Large intestine (tissue), 3 donors: Measurements from ENCODE around the gene VPS8. TPM values are rescaled to one million over a fixed set of nuclear protein-coding genes. Genes with fewer than 3 reads are reported as not detected.
"Not testable (repeated sequence)": the region's sequence is repeated elsewhere in the genome, so short reads cannot be mapped to it uniquely, and the experiment has no call there.

Experiments
- DNase-seq, 2 donors: peaks; one replicate each; pipeline versions ENCODE4 v3.0.0 to v3.0.0-alpha.2; 2013
- H3K27ac ChIP-seq: one replicate; pipeline ENCODE4 v1.5.1; 2013; ENCODE audit warnings: low read length
- H3K27me3 ChIP-seq: 2 replicates; pipeline ENCODE4 v1.6.1; 2013; ENCODE audit warnings: low read length; ENCODE audit not compliant: control insufficient read depth, insufficient read depth
- H3K36me3 ChIP-seq: 2 replicates; pipeline ENCODE4 v1.6.1; 2013; ENCODE audit warnings: low read length; ENCODE audit not compliant: control insufficient read depth, insufficient read depth
- H3K4me1 ChIP-seq: one replicate; pipeline ENCODE4 v1.6.1; 2013; ENCODE audit warnings: low read length; ENCODE audit not compliant: control insufficient read depth, insufficient read depth
- H3K4me3 ChIP-seq: one replicate; pipeline ENCODE4 v1.5.1; 2013; ENCODE audit warnings: low read length
- H3K9me3 ChIP-seq: one replicate; pipeline ENCODE4 v1.6.1; 2013; ENCODE audit warnings: mild to moderate bottlenecking, low read depth, low read length, moderate library complexity; ENCODE audit not compliant: control insufficient read depth
- WGBS: methylation state at CpG from one replicate; pipeline ENCODE4 v1.1.5; 2013; ENCODE audit warnings: low lambda C conversion rate; ENCODE audit not compliant: insufficient coverage; 5-methylcytosine and 5-hydroxymethylcytosine counted together
- polyA plus RNA-seq: library from polyadenylated mRNA; unstranded; fragments of 120-200 nt; gene quantifications from one replicate; pipeline ENCODE4 v1.2.1, GENCODE V29; 2013

The VPS8 gene
- polyA plus RNA-seq, 1 donor: 36.2 TPM

DNA sequence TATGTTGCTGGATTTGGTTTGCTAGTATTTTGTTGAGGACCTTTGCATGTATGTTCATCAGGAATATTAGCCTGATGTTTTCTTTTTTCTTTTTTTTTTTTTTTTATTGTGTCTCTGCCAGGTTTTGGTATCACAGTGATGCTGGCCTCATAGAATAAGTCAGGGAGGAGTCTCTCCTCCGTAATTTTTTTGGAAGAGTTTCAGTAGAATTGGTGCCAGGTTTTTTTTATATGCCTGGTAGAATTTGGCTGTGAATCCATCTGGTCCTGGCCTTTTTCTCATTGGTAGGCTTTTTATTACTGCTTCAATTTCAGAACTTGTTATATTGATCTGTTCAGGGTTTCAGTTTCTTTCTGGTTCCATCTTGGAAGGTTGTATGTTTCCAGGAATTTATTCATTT, 165.8 kb downstream of the VPS8 start:
- no peak overlapping the region for H3K4me3 ChIP-seq
- WGBS: no CpG with 5 or more reads among the region's 1 CpG
- no peaks in the 10 kb centered on the region for H3K36me3 ChIP-seq
- H3K27me3 ChIP-seq: no peaks in the 10 kb centered on the region
- no peak overlapping the region for H3K27ac ChIP-seq
- H3K9me3 ChIP-seq: no peaks in the 10 kb centered on the region
- no peak for DNase-seq
- peaks cover 6% of the 10 kb centered on the region for H3K4me1 ChIP-seq

GRCh38 chr3:184981071-184981470, 169.1 kb downstream of the VPS8 start:
- H3K27ac ChIP-seq: no peak overlapping the region

GRCh38 chr3:184982076-184982475, 170.1 kb downstream of the VPS8 start:
- peaks cover 7% of the 10 kb centered on the region for H3K36me3 ChIP-seq
- WGBS: 70% methylated on average over 2 of the region's 3 CpGs
- H3K27ac ChIP-seq: no peak overlapping the region
- DNase-seq: no peak
- no peaks in the 10 kb centered on the region for H3K9me3 ChIP-seq
- no peak overlapping the region for H3K4me3 ChIP-seq
- H3K27me3 ChIP-seq: no peaks in the 10 kb centered on the region
- H3K4me1 ChIP-seq: peaks cover 6% of the 10 kb centered on the region

More at GRCh38 chr3:184981071-184981470, 169.1 kb downstream of the VPS8 start:
- H3K9me3 ChIP-seq: no peaks in the 10 kb centered on the region
- no peaks in the 10 kb centered on the region for H3K27me3 ChIP-seq
- DNase-seq: peak; percentile 58 to 76
- no peak overlapping the region for H3K4me3 ChIP-seq
- no CpG with 5 or more reads among the region's 3 CpGs for WGBS
- peaks cover 6% of the 10 kb centered on the region for H3K4me1 ChIP-seq
- H3K36me3 ChIP-seq: peaks cover 2% of the 10 kb centered on the region

- Histone ChIP-seq H3K27ac (no peak overlapping the region), H3K27me3 (no peaks in the 10 kb centered on the region), H3K4me3 (no peak overlapping the region), H3K9me3 (no peaks in the 10 kb centered on the region), H3K36me3 (peaks cover 13% of the 10 kb centered on the region), H3K4me1 (peaks cover 5% of the 10 kb centered on the region)
- 90% methylated on average over 3 of the region's 5 CpGs for WGBS
- DNase-seq: no peak
These were observed 173.6 kb downstream of the VPS8 start for GRCh38 chr3:184985586-184985985.

DNA sequence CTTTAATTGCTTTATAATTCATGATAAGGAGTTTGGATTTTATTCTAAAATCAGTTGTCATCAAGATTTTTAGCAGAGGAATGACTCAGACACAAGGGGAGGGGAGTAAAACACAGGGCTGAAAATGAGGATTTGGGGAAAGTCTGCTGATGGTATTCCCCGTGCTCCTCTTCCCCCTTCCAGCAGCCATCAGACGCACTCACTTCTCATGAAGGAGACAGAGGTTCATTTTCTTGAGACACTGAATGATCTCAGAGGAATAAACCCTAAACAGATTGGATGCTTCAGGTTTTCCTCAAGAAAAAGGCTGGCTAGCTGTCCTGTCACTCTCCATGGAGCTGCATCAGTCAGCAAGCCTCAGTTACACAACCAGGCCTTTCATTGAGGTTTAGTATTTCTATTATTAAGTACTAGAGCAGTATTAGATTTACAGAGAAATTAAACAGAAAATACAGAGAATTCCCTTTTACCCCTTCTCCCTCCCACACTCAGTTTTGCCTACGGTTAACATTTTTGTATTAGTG, 174.5 kb downstream of the VPS8 start:
- Histone ChIP-seq H3K9me3 (no peaks in the 10 kb centered on the region), H3K4me3 (no peak overlapping the region), H3K4me1 (no peaks in the 10 kb centered on the region), H3K27me3 (no peaks in the 10 kb centered on the region), H3K27ac (no peak overlapping the region), H3K36me3 (peaks cover 13% of the 10 kb centered on the region)
- DNase-seq: no peak
- WGBS: no CpG with 5 or more reads among the region's 3 CpGs

DNA sequence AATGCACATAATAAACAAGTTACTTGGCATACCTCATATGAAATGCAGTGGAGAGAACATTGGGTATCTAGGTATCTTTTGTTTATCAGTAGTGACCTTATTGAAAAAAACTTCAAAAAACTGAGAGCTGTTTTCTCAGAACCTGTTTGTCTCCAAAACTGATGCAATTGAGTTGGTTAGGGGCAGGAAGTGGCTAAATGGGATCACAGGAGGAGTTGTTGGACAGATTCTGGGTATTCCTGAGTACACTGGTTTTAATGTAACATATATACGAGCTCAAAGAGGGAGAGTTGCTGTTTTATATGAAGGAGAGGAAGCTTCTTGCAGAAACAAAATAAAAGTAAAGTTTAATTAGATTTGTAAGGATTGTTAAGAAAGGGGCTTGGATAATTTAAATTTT, 181.4 kb downstream of the VPS8 start:
- DNase-seq: no peak
- H3K4me1 ChIP-seq: no peaks in the 10 kb centered on the region
- H3K4me3 ChIP-seq: no peak overlapping the region
- H3K9me3 ChIP-seq: no peaks in the 10 kb centered on the region
- H3K27me3 ChIP-seq: no peaks in the 10 kb centered on the region
- H3K36me3 ChIP-seq: peaks cover 31% of the 10 kb centered on the region
- WGBS: 100% methylated on average over 1 of the region's 1 CpG
- no peak overlapping the region for H3K27ac ChIP-seq

GRCh38 chr3:185003876-185004275, 191.9 kb downstream of the VPS8 start:
- DNase-seq, H3K4me1 ChIP-seq, H3K9me3 ChIP-seq, H3K4me3 ChIP-seq, H3K27ac ChIP-seq, H3K27me3 ChIP-seq: not testable (repeated sequence)
- peaks cover 27% of the 10 kb centered on the region for H3K36me3 ChIP-seq
- no CpG with 5 or more reads among the region's 28 CpGs for WGBS

DNA sequence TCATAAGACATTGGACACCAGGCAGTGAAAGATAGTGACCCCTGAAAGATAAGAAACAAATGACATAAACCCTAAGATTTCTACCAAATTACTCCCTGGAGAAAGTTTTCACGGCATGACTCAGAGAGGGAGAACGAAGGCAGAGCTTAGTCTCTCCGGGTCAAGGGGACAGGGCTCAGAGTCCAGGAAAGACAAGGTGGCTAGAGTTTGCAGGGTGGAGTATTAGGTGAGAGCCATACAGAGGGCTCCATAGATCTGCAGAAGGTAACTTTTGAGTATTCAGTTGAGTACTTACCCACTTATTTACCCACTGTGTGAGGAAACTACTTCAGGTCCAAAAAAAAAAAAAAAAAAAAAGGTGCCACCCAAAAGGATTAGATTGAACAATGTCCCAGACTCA, 197.7 kb downstream of the VPS8 start:
- Histone ChIP-seq H3K36me3 (peaks cover 5% of the 10 kb centered on the region), H3K4me1 (no peaks in the 10 kb centered on the region), H3K27ac (no peak overlapping the region), H3K4me3 (no peak overlapping the region), H3K27me3 (no peaks in the 10 kb centered on the region), H3K9me3 (peaks cover 12% of the 10 kb centered on the region)
- DNase-seq: no peak
- no CpG with 5 or more reads among the region's 3 CpGs for WGBS

GRCh38 chr3:185017584-185017983, 205.6 kb downstream of the VPS8 start:
- H3K27ac ChIP-seq, H3K27me3 ChIP-seq, H3K9me3 ChIP-seq, DNase-seq, H3K4me1 ChIP-seq, H3K4me3 ChIP-seq: not testable (repeated sequence)
- H3K36me3 ChIP-seq: peaks cover 13% of the 10 kb centered on the region
- 96% methylated on average over 4 of the region's 12 CpGs for WGBS

DNA sequence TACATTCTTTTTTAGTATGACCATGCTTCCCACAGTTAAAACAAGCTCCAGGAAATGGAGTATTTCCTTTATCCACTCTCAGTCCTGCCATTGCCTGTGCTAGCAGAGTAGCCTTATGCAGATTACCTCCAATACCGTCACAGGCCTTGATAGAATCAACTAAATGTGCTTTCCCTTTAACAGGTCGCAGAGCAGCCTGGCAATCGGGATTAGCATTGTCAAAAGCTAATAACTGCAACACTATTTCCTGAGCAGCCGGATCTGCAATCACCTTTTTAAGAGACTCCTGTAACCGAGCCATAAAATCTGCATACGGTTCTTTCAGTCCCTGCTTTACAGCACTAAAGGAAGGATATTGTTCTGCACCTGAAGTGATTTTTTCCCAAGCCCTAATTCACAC, 206.0 kb downstream of the VPS8 start:
- H3K27ac ChIP-seq, H3K4me3 ChIP-seq, DNase-seq, H3K9me3 ChIP-seq, H3K27me3 ChIP-seq, H3K4me1 ChIP-seq: not testable (repeated sequence)
- no CpG with 5 or more reads among the region's 6 CpGs for WGBS
- H3K36me3 ChIP-seq: peaks cover 12% of the 10 kb centered on the region

DNA sequence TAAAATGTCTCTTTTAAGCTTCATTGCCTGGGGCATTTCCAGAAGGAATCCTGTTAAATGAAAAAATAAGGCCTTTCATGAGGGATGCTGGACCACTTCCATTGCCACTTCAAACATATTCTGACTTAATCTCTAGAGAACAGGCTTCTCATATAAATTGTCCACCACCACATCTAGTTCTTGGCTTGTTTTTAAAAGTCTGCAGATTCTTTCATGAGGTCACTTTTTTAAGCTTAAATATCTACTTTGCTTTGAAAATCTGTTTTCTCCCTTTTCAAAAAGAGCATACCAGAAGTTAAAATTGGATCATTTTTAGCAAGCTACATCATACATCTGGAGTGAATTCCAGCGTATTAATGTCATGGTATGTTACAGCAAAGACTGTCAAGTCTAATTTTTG, 209.3 kb downstream of the VPS8 start:
- Histone ChIP-seq H3K4me1 (no peaks in the 10 kb centered on the region), H3K27me3 (no peaks in the 10 kb centered on the region), H3K9me3 (peaks cover 4% of the 10 kb centered on the region), H3K36me3 (peaks cover 24% of the 10 kb centered on the region), H3K27ac (no peak overlapping the region), H3K4me3 (no peak overlapping the region)
- WGBS: 100% methylated on average over 1 of the region's 1 CpG
- DNase-seq: no peak
